PC-9 (cell line): Measurements from ENCODE around the gene PSMB5. TPM values are rescaled to one million over a fixed set of nuclear protein-coding genes. Genes with fewer than 3 reads are reported as not detected.

Experiments used
- BruUV-seq: library from RNA; stranded (reverse); fragments of 400-500 nt; replicated peaks from 2 replicates; lab custom pipeline; 2021; lab: Mats Ljungman, UMichigan
- CTCF ChIA-PET: fragments of 300-600 bp; sonication (Branson Sonifier 250); formaldehyde crosslinking; loops from one replicate; lab custom pipeline; 2022; ENCODE audit warnings: antibody characterized with exemption; lab: Charles Lee
- POLR2A ChIA-PET: fragments of 300-600 bp; sonication (Branson Sonifier 250); formaldehyde crosslinking; loops from one replicate; lab custom pipeline; 2022; ENCODE audit warnings: antibody characterized with exemption; ENCODE audit not compliant: unreplicated experiment; lab: Charles Lee
- DNase-seq, 2 experiments: peaks; one replicate each; pipeline versions ENCODE4 v3.0.0 to v3.0.0-alpha.2; 2015 to 2022; ENCODE audit warnings: mixed read lengths in 1 of 2
- H2AFZ ChIP-seq: fragments of 200-600 bp; sonication (generic); 2 replicates; pipeline ENCODE4 v1.8.1; 2017; ENCODE audit warnings: antibody characterized with exemption
- H3F3A ChIP-seq: fragments of 200-600 bp; sonication (generic); 2 replicates; pipeline ENCODE4 v1.8.1; 2017; ENCODE audit warnings: antibody characterized with exemption, mild to moderate bottlenecking, low read depth; ENCODE audit not compliant: insufficient read depth
- H3K27ac ChIP-seq: fragments of 200-600 bp; sonication (generic); 2 replicates; pipeline ENCODE4 v1.6.1; 2016; ENCODE audit warnings: mixed run types
- H3K27me3 ChIP-seq: fragments of 200-600 bp; sonication (generic); 2 replicates; pipeline ENCODE4 v1.6.1; 2016; ENCODE audit warnings: low read depth, mixed run types; ENCODE audit not compliant: insufficient read depth
- H3K36me3 ChIP-seq: fragments of 200-600 bp; sonication (generic); 2 replicates; pipeline ENCODE4 v1.6.1; 2016; ENCODE audit warnings: low read depth, mixed run types
- H3K4me1 ChIP-seq: fragments of 200-600 bp; sonication (generic); replicated peaks from 2 replicates; pipeline ENCODE4 v1.6.1; 2016; ENCODE audit warnings: mixed run types; ENCODE audit not compliant: insufficient read depth
- H3K4me2 ChIP-seq: fragments of 200-600 bp; sonication (generic); 2 replicates; pipeline ENCODE4 v1.6.1; 2017; ENCODE audit warnings: mixed run types
- H3K4me3 ChIP-seq: fragments of 200-600 bp; sonication (generic); 2 replicates; pipeline ENCODE4 v1.6.1; 2016; ENCODE audit warnings: mixed run types
- H3K79me2 ChIP-seq: fragments of 200-600 bp; sonication (generic); 2 replicates; pipeline ENCODE4 v1.6.1; 2017; ENCODE audit warnings: low read depth, mixed run types
- H3K9me2 ChIP-seq: fragments of 200-600 bp; sonication (generic); 2 replicates; pipeline ENCODE4 v1.8.1; 2017; ENCODE audit warnings: mild to moderate bottlenecking; ENCODE audit not compliant: insufficient read depth
- H3K9me3 ChIP-seq: fragments of 200-600 bp; sonication (generic); 2 replicates; pipeline ENCODE4 v1.8.1; 2016; ENCODE audit warnings: low read depth; ENCODE audit not compliant: insufficient read depth
- H4K20me1 ChIP-seq: fragments of 200-600 bp; sonication (generic); 2 replicates; pipeline ENCODE4 v1.8.1; 2017; ENCODE audit not compliant: insufficient read depth
- CTCF ChIP-seq: fragments of 200-600 bp; sonication (generic); conservative IDR thresholded peaks from 2 replicates; pipeline ENCODE4 v1.6.1; 2017; ENCODE audit warnings: mixed run types, antibody characterized with exemption, mild to moderate bottlenecking, moderate library complexity
- EZH2 ChIP-seq: fragments of 200-600 bp; sonication (generic); IDR thresholded peaks from 2 replicates; pipeline ENCODE4 v1.8.0; 2017; ENCODE audit warnings: antibody characterized with exemption, low read depth
- intact Hi-C: fragments of 100-400 bp; cut with micrococcal nuclease; formaldehyde crosslinking; loops from one replicate; pipeline ENCODE4 v1.10.0; 2022; ENCODE audit not compliant: unreplicated experiment
- total RNA-seq: library from RNA; stranded (reverse); gene quantifications from 2 replicates; pipeline ENCODE4 v1.2.3, GENCODE V29; 2021

PSMB5 gene
- total RNA-seq, 1 experiment from 2014 or later: 122 TPM

GRCh38 chr14:22987291-22987690 lies 47.4 kb downstream of the PSMB5 start:
- H3K4me1 ChIP-seq: 0 out of 2 replicates have a peak, but pooled peaks cover 4% of the 10 kb centered on the region
- CTCF ChIA-PET: interaction anchor here (0.6 to 1.8 kb wide), 9 partner anchors 8 to 1541 kb away, joined by 3 to 12 read pairs (median 5); no protein-coding TSS in a partner anchor
- no peak for DNase-seq
- no peaks in the 10 kb centered on the region for H3K27me3 ChIP-seq
- intact Hi-C loops: loop anchor here (2.0 kb wide), 1 partner anchor 122 kb away; no protein-coding TSS in a partner anchor
- H3K79me2 ChIP-seq: no peaks in the 10 kb centered on the region
- H4K20me1 ChIP-seq: no peaks in the 10 kb centered on the region
- H3F3A ChIP-seq: peaks cover 3% of the 10 kb centered on the region; the same call in 1 of the 2 replicates
- no peaks in the 10 kb centered on the region for H3K36me3 ChIP-seq
- no peaks in the 10 kb centered on the region for H3K9me3 ChIP-seq
- no peaks in the 10 kb centered on the region for H3K9me2 ChIP-seq
- H3K27ac ChIP-seq: no peak overlapping the region
- no peak overlapping the region for H2AFZ ChIP-seq
- TF ChIP-seq CTCF: no peak
- no TSS peak for BruUV-seq
- H3K4me3 ChIP-seq: no peak overlapping the region
- no peak overlapping the region for H3K4me2 ChIP-seq
- POLR2A ChIA-PET: no interaction called here

- intact Hi-C loops: loop anchor here (1.0 to 2.0 kb wide), 2 partner anchors 72 to 122 kb away; no protein-coding TSS in a partner anchor
- Histone ChIP-seq H3K27me3 (no peaks in the 10 kb centered on the region), H3F3A (peaks cover 3% of the 10 kb centered on the region; the same call in 1 of the 2 replicates), H3K4me2 (no peak overlapping the region), H3K9me2 (no peaks in the 10 kb centered on the region), H3K4me1 (0 out of 2 replicates have a peak, but pooled peaks cover 4% of the 10 kb centered on the region), H3K79me2 (peaks cover 7% of the 10 kb centered on the region), H3K9me3 (no peaks in the 10 kb centered on the region), H4K20me1 (no peaks in the 10 kb centered on the region), H3K4me3 (no peak overlapping the region), H3K27ac (no peak overlapping the region), H2AFZ (no peak overlapping the region), H3K36me3 (no peaks in the 10 kb centered on the region)
- ChIA-PET CTCF (interaction anchor here (0.5 to 1.8 kb wide), 22 partner anchors 8 to 1541 kb away, joined by 3 to 21 read pairs (median 4); no protein-coding TSS in a partner anchor), POLR2A (interaction anchor here (0.5 to 0.6 kb wide), 2 partner anchors 66 to 179 kb away, joined by 3 to 6 read pairs; no protein-coding TSS in a partner anchor)
- peak; percentile 60 to 70 for DNase-seq
- BruUV-seq: no TSS peak
- TF ChIP-seq EZH2 (no peak), CTCF (peak; percentile 82)
Observed at GRCh38 chr14:22986508-22987054, 48.1 kb downstream of the PSMB5 start.

GRCh38 chr14:22985894-22986507 lies 48.7 kb downstream of the PSMB5 start:
- Histone ChIP-seq H4K20me1 (no peaks in the 10 kb centered on the region), H3K27ac (no peak overlapping the region), H3F3A (peaks cover 3% of the 10 kb centered on the region; the same call in 1 of the 2 replicates), H3K4me1 (0 out of 2 replicates have a peak, but pooled peaks cover 4% of the 10 kb centered on the region), H3K9me3 (no peaks in the 10 kb centered on the region), H2AFZ (no peak overlapping the region), H3K4me2 (no peak overlapping the region), H3K4me3 (no peak overlapping the region), H3K27me3 (no peaks in the 10 kb centered on the region), H3K36me3 (no peaks in the 10 kb centered on the region), H3K9me2 (no peaks in the 10 kb centered on the region), H3K79me2 (peaks cover 13% of the 10 kb centered on the region)
- TF ChIP-seq CTCF: no peak
- TF ChIP-seq EZH2: no peak
- POLR2A ChIA-PET: interaction anchor here (0.5 to 0.7 kb wide), 2 partner anchors 13 to 66 kb away, joined by 3 to 8 read pairs; no protein-coding TSS in a partner anchor
- BruUV-seq: no TSS peak
- CTCF ChIA-PET: interaction anchor here (0.5 to 1.8 kb wide), 21 partner anchors 8 to 545 kb away, joined by 3 to 21 read pairs (median 4); no protein-coding TSS in a partner anchor
- intact Hi-C loops: loop anchor here (1.0 to 2.0 kb wide), 2 partner anchors 72 to 123 kb away; no protein-coding TSS in a partner anchor
- DNase-seq: no peak
